Lower lobe of right lung (tissue), 2 donors: Measurements from ENCODE around the gene AFAP1. TPM values are rescaled to one million over a fixed set of nuclear protein-coding genes. Genes with fewer than 3 reads are reported as not detected.

Experiments
- ATAC-seq, 2 donors: fragments of 200-7000 bp; cut with Tn5 transposase; one replicate each; pipeline ENCODE4 v1.9.1; 2020 to 2022; ENCODE audit warnings: mild to moderate bottlenecking in 2 of 2, moderate library complexity in 2 of 2
- DNase-seq: peaks from one replicate; pipeline ENCODE4 v3.0.0-alpha.2; 2020
- H3K27ac ChIP-seq: fragments of 200-600 bp; one replicate; pipeline ENCODE4 v1.8.0; 2022
- H3K27me3 ChIP-seq: fragments of 200-600 bp; one replicate; pipeline ENCODE4 v1.8.0; 2022; ENCODE audit warnings: low read depth
- H3K36me3 ChIP-seq: fragments of 200-600 bp; one replicate; pipeline ENCODE4 v1.8.0; 2022; ENCODE audit warnings: mild to moderate bottlenecking
- H3K4me1 ChIP-seq: fragments of 200-600 bp; one replicate; pipeline ENCODE4 v1.8.0; 2022
- H3K4me3 ChIP-seq: fragments of 200-600 bp; one replicate; pipeline ENCODE4 v1.8.0; 2022; ENCODE audit warnings: mild to moderate bottlenecking
- H3K9me3 ChIP-seq: fragments of 200-600 bp; one replicate; pipeline ENCODE4 v1.8.0; 2022
- intact Hi-C: fragments of 100-400 bp; cut with DNase I; formaldehyde crosslinking; loops from one replicate; pipeline ENCODE4 v1.11.0; 2022
- total RNA-seq: library from RNA; stranded (reverse); fragmentation: NEBNext Ultra II Directional; extraction: Animal tissue kit (Norgen Biotek cat#: 25700); gene quantifications from one replicate; pipeline ENCODE4 v1.2.1, GENCODE V29; 2021
- TF ChIP-seq, protein P1 (sequence below): fragments of 200-600 bp; IDR thresholded peaks from one replicate; pipeline ENCODE4 v1.8.0; 2022; ENCODE audit warnings: antibody characterized with exemption, mild to moderate bottlenecking
- donor health status: DM: no; HTN: yes; CAD: no; lungs with severe emphysema.

AFAP1 gene
- total RNA-seq, 1 donor from 2014 or later, result 21.0 TPM

DNA sequence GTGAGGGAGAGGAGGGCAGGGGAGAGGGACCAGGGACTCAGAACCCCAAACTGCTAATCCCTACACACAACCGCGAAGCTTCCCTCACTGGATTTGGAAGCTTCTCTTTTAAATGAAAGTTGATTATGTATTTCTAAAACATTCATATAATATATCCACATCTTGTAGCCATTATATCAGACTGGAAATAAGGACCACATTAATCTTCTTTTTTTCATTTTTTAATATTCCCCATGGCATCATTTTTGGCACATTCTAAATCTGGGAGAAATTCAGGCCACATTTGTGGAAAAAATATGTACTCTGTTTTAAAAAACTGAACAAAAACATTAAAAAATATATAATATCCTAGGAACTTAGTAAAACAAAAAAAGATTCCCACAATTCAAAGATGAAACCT is 97.8 kb downstream of the AFAP1 start:
- Histone ChIP-seq H3K4me1 (peaks cover 35% of the 10 kb centered on the region), H3K9me3 (no peaks in the 10 kb centered on the region), H3K27ac (peak overlapping the region; percentile 46), H3K4me3 (no peak overlapping the region), H3K36me3 (peaks cover 5% of the 10 kb centered on the region), H3K27me3 (no peaks in the 10 kb centered on the region)
- DNase-seq (no peak), ATAC-seq (no peak)
- intact Hi-C loops, result no loop called here
- TF ChIP-seq, protein P1, sequence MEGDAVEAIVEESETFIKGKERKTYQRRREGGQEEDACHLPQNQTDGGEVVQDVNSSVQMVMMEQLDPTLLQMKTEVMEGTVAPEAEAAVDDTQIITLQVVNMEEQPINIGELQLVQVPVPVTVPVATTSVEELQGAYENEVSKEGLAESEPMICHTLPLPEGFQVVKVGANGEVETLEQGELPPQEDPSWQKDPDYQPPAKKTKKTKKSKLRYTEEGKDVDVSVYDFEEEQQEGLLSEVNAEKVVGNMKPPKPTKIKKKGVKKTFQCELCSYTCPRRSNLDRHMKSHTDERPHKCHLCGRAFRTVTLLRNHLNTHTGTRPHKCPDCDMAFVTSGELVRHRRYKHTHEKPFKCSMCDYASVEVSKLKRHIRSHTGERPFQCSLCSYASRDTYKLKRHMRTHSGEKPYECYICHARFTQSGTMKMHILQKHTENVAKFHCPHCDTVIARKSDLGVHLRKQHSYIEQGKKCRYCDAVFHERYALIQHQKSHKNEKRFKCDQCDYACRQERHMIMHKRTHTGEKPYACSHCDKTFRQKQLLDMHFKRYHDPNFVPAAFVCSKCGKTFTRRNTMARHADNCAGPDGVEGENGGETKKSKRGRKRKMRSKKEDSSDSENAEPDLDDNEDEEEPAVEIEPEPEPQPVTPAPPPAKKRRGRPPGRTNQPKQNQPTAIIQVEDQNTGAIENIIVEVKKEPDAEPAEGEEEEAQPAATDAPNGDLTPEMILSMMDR, result no peak

DNA sequence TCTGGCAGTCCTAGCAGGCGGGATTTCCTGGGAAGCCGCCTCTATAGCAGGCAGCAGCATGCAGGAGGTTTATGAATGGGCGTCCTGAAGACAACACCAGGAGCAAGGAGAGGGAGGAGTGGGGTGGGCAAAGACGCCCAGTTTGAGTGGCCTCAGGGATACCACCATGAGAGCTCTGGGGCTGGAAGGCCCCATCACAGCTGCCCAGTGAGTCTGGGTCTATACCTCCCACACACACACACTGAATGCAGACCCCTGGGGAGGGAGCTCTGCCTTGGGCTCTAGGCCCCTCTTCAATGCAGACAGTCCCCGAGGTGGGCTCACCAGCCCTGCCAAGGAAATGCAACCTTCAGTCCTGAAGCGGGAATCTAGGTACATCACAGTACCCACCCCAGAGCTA is 98.6 kb downstream of the AFAP1 start:
- ATAC-seq, result no peak
- no peaks in the 10 kb centered on the region for H3K9me3 ChIP-seq
- no peak for DNase-seq
- H3K27ac ChIP-seq, result peak overlapping the region; percentile 14
- no peak overlapping the region for H3K4me3 ChIP-seq
- H3K4me1 ChIP-seq, result peaks cover 35% of the 10 kb centered on the region
- peaks cover 5% of the 10 kb centered on the region for H3K36me3 ChIP-seq
- H3K27me3 ChIP-seq, result no peaks in the 10 kb centered on the region
- TF ChIP-seq, protein P1, result no peak
- intact Hi-C loops, result no loop called here

DNA sequence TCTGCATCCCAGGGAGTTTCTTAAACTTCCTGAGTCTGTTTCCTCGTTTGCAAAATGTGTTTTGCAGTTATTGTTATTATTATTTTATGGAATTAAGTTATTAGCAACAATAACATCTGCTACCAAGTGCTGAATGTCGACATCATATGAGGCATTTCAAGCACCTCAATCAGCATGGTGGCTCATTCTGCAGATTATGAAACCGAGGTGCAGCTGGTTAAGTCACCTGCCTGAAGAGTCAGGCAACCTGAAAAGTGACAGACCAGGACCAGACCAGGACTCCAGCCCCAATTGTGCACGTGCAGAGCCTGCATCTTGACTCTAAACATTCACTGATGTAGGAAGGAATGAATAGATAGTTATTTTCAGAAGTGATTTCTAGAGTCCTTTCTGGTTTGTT is 99.8 kb downstream of the AFAP1 start:
- no peaks in the 10 kb centered on the region for H3K27me3 ChIP-seq
- H3K9me3 ChIP-seq, result no peaks in the 10 kb centered on the region
- DNase-seq, result no peak
- H3K27ac ChIP-seq, result no peak overlapping the region
- no peak overlapping the region for H3K4me3 ChIP-seq
- no peak for ATAC-seq
- TF ChIP-seq, protein P1, result no peak
- intact Hi-C loops, result no loop called here
- peaks cover 5% of the 10 kb centered on the region for H3K36me3 ChIP-seq
- peaks cover 35% of the 10 kb centered on the region for H3K4me1 ChIP-seq

DNA sequence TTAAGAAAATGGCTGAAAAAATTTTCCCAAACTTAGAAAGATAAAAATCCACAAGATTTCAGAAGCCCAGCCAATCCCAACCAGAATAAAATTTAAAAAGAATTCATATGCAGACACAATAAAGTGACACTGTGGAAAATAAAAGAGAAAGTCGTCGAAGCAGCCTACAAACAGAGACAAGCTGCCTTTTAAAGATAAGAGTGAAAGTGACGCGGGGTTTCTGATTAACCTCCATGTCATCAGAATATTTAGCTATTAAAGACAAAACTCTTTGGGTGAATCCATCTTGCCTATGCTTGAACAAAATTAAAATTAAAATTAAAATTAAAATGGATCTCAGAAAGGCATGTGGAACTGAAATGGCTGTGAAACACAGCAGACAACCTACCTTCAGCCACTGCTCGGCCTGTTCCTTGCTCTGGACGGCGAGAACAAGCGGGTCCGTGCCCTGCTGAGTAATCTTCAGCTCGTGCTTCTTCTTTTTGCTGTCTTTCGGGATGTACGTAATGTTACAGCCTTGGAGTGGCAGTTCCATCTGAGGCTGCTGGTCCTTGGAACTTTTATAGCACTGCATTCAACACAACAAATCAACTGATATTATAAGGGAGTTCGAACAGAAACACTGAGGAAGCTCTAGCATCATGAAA is 101.4 kb downstream of the AFAP1 start:
- H3K9me3 ChIP-seq, result no peaks in the 10 kb centered on the region

DNA sequence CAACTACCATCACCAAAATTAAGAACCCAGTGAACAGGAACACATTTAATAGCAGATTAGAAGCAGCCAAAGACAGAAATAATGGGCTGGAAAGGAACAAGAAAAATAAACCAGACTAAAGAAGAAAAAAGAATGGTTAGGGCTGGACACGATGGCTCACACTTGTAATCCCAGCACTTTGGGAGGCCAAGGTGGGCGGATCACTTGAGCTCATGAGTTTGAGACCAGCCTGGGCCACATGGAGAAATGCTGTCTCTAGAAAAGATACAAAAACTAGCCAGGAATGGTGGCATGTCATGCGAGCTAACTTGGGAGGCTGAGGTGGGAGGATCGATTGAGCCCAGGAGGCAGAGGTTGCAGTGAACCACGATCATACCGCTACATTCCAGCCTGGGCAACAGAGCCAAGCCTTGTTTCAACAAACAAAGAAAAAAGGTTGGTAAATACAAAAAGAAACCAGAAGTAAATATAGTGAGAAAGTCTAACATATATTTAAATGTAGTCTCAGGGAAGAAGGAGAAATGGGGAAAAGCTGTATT is 102.0 kb downstream of the AFAP1 start:
- TF ChIP-seq, protein P1, result no peak
- Histone ChIP-seq H3K9me3 (no peaks in the 10 kb centered on the region), H3K27me3 (no peaks in the 10 kb centered on the region), H3K4me3 (no peak overlapping the region), H3K27ac (no peak overlapping the region), H3K36me3 (peaks cover 2% of the 10 kb centered on the region), H3K4me1 (peaks cover 14% of the 10 kb centered on the region)
- ATAC-seq (no peak), DNase-seq (no peak)
- intact Hi-C loops, result no loop called here

More for the DNA sequence above, 101.4 kb downstream of the AFAP1 start:
- H3K4me3 ChIP-seq, result no peak overlapping the region
- H3K27ac ChIP-seq, result no peak overlapping the region
- TF ChIP-seq, protein P1, result no peak
- H3K27me3 ChIP-seq, result no peaks in the 10 kb centered on the region
- peaks cover 20% of the 10 kb centered on the region for H3K4me1 ChIP-seq
- ATAC-seq, result no peak
- peaks cover 5% of the 10 kb centered on the region for H3K36me3 ChIP-seq
- intact Hi-C loops, result no loop called here
- no peak for DNase-seq
